Subcutaneous adipose tissue (tissue), 4 donors: ENCODE measurements around the gene LTBP1. TPM values are rescaled to one million over a fixed set of nuclear protein-coding genes. Genes with fewer than 3 reads are reported as not detected.

ENCODE experiments used
- CTCF ChIP-seq: fragments of 450-650 bp; IDR thresholded peaks from one replicate; pipeline ENCODE4 v1.5.1; 2016; ENCODE audit warnings: low read depth, mild to moderate bottlenecking, control low read depth, antibody characterized with exemption, moderate library complexity
- total RNA-seq, 4 donors: library from RNA; depleted of rRNA; stranded (reverse); fragments of >200 nt; gene quantifications; one replicate each; pipeline ENCODE4 v1.1.0, GENCODE V29; 2016

Gene LTBP1
- total RNA-seq, 4 donors from 2014 or later, result 11.0 to 15.5 (median 12.7) TPM

GRCh38 chr2:32976409-32977063 lies 29.8 kb downstream of the LTBP1 start:
- no peak for TF ChIP-seq CTCF

GRCh38 chr2:32977228-32977758 lies 30.5 kb downstream of the LTBP1 start:
- TF ChIP-seq CTCF, result no peak

- TF ChIP-seq CTCF, result no peak
Measured at GRCh38 chr2:32981612-32982011, 34.9 kb downstream of the LTBP1 start.

- TF ChIP-seq CTCF, result no peak
Measured at GRCh38 chr2:32986480-32986879, 39.7 kb downstream of the LTBP1 start.

GRCh38 chr2:32988525-32988924 lies 41.8 kb downstream of the LTBP1 start:
- TF ChIP-seq CTCF, result no peak

- no peak for TF ChIP-seq CTCF
Measured at GRCh38 chr2:32990556-32990955, 43.8 kb downstream of the LTBP1 start.

- TF ChIP-seq CTCF, result no peak
Measured at GRCh38 chr2:32991091-32991845, 44.5 kb downstream of the LTBP1 start.
